NCI-H226 (cell line): ENCODE measurements around the gene MEI1.
"Not testable (repeated sequence)": the region's sequence is repeated elsewhere in the genome, so short reads cannot be mapped to it uniquely, and the experiment has no call there.

Experiments
- DNase-seq: peaks from one replicate; pipeline ENCODE4 v3.0.0-alpha.2; 2015

MEI1 gene

GRCh38 chr22:41823797-41824196, 124.5 kb downstream of the MEI1 start:
- no peak for DNase-seq

- DNase-seq = no peak
Observed at GRCh38 chr22:41825376-41825775, 126.1 kb downstream of the MEI1 start.

GRCh38 chr22:41826021-41826420, 126.7 kb downstream of the MEI1 start:
- no peak for DNase-seq

- no peak for DNase-seq
Observed at GRCh38 chr22:41826430-41827383, 127.4 kb downstream of the MEI1 start.

GRCh38 chr22:41827671-41828070, 128.4 kb downstream of the MEI1 start:
- no peak for DNase-seq

- DNase-seq = no peak
Observed at GRCh38 chr22:41828516-41828915, 129.2 kb downstream of the MEI1 start.

- DNase-seq = no peak
Observed at GRCh38 chr22:41830174-41830573, 130.9 kb downstream of the MEI1 start.

- no peak for DNase-seq
Observed at GRCh38 chr22:41831383-41831782, 132.1 kb downstream of the MEI1 start.

- DNase-seq = no peak
Observed at GRCh38 chr22:41831828-41832552, 132.7 kb downstream of the MEI1 start.

- DNase-seq = peak; percentile 90
Observed at GRCh38 chr22:41832553-41833368, 133.5 kb downstream of the MEI1 start, which contains the start of gene SREBF2. TSS of gene SREBF2 (plus strand) at chr22:41833105. CDS start at chr22:41833271, 166 bp downstream.

- DNase-seq = no peak
Observed at GRCh38 chr22:41833369-41834004, 134.2 kb downstream of the MEI1 start.

- no peak for DNase-seq
Observed at GRCh38 chr22:41834005-41834944, 135.0 kb downstream of the MEI1 start.

- not testable (repeated sequence) for DNase-seq
Observed at GRCh38 chr22:41835462-41835861, 136.2 kb downstream of the MEI1 start.

- no peak for DNase-seq
Observed at GRCh38 chr22:41836551-41836950, 137.2 kb downstream of the MEI1 start.

- no peak for DNase-seq
Observed at GRCh38 chr22:41838842-41839618, 139.7 kb downstream of the MEI1 start.

GRCh38 chr22:41840216-41840615, 140.9 kb downstream of the MEI1 start:
- no peak for DNase-seq

GRCh38 chr22:41841085-41841712, 141.9 kb downstream of the MEI1 start:
- no peak for DNase-seq

- DNase-seq = no peak
Observed at GRCh38 chr22:41842996-41843970, 144.0 kb downstream of the MEI1 start.

- no peak for DNase-seq
Observed at GRCh38 chr22:41844036-41844435, 144.7 kb downstream of the MEI1 start.
